NCI-H1105 (cell line): ENCODE results near the gene ABCA2.

Experiments used
- DNase-seq: peaks from one replicate; lab custom pipeline; 2025; lab: John Stamatoyannopoulos, UW

ABCA2 gene

GRCh38 chr9:136964171-136964689 is 63.8 kb downstream of the ABCA2 start:
- DNase-seq = no peak

GRCh38 chr9:136963751-136964150 is 64.3 kb downstream of the ABCA2 start:
- DNase-seq = no peak

- DNase-seq = no peak
These were observed 64.7 kb downstream of the ABCA2 start for GRCh38 chr9:136963341-136963740.

- no peak for DNase-seq
These were observed 65.3 kb downstream of the ABCA2 start for GRCh38 chr9:136962701-136963248.

GRCh38 chr9:136962163-136962562 is 65.9 kb downstream of the ABCA2 start:
- DNase-seq = no peak

- no peak for DNase-seq
These were observed 66.6 kb downstream of the ABCA2 start for GRCh38 chr9:136961279-136962065.

GRCh38 chr9:136960938-136961275 is 67.1 kb downstream of the ABCA2 start:
- DNase-seq = no peak

GRCh38 chr9:136960212-136960937 is 67.7 kb downstream of the ABCA2 start:
- DNase-seq = no peak

- DNase-seq = no peak
These were observed 68.9 kb downstream of the ABCA2 start for GRCh38 chr9:136958898-136959850.

GRCh38 chr9:136958473-136958872 is 69.6 kb downstream of the ABCA2 start:
- DNase-seq = no peak

GRCh38 chr9:136957901-136958300 is 70.1 kb downstream of the ABCA2 start:
- DNase-seq = no peak

- no peak for DNase-seq
These were observed 70.6 kb downstream of the ABCA2 start for GRCh38 chr9:136957461-136957860.
